GM06990 (cell line): ENCODE measurements around the gene RPL15.

Experiments used
- DNase-seq: peaks from one replicate; pipeline ENCODE4 v3.0.0-alpha.2; 2011; ENCODE audit not compliant: insufficient read length; ENCODE audit errors: extremely low read depth
- H3K27me3 ChIP-seq: replicated peaks from 2 replicates; pipeline ENCODE4 v1.6.0; 2011; ENCODE audit warnings: low read length; ENCODE audit not compliant: control insufficient read depth, insufficient read depth
- H3K36me3 ChIP-seq: 2 replicates; pipeline ENCODE4 v1.5.1; 2011; ENCODE audit warnings: low read length; ENCODE audit not compliant: control insufficient read depth, insufficient read depth
- H3K4me3 ChIP-seq: replicated peaks from 2 replicates; pipeline ENCODE4 v1.5.1; 2011; ENCODE audit warnings: low read depth, mild to moderate bottlenecking, control low read depth, low read length
- TF ChIP-seq, protein P1 (sequence below): IDR thresholded peaks from 2 replicates; pipeline ENCODE4 v1.5.1; 2011; ENCODE audit warnings: low read length, control low read depth, mild to moderate bottlenecking, inconsistent platforms; ENCODE audit not compliant: insufficient read depth, poor library complexity, severe bottlenecking

The RPL15 gene

DNA sequence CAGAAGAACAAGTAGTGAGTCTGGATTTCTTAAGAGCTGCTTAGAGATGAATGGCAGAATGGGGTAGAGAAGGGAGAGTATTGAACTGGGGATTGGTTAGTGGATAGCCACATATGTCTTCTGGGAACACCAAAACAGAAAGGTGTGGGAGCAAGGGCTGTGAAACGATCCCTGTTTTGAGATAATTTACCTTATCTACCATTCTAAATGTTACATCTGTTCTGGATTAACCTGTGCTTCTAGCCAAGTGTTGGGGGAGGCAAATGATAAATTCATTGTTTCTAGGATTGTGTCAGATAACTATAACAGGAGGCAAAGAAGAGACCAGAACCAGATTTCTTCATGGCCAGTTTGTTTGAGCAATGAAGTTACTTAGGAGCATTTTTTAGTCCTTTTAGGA lies 36.6 kb downstream of the RPL15 start:
- Histone ChIP-seq H3K4me3 (no peak overlapping the region), H3K27me3 (no peaks in the 10 kb centered on the region), H3K36me3 (no peaks in the 10 kb centered on the region)
- DNase-seq: no peak
- TF ChIP-seq, protein P1, sequence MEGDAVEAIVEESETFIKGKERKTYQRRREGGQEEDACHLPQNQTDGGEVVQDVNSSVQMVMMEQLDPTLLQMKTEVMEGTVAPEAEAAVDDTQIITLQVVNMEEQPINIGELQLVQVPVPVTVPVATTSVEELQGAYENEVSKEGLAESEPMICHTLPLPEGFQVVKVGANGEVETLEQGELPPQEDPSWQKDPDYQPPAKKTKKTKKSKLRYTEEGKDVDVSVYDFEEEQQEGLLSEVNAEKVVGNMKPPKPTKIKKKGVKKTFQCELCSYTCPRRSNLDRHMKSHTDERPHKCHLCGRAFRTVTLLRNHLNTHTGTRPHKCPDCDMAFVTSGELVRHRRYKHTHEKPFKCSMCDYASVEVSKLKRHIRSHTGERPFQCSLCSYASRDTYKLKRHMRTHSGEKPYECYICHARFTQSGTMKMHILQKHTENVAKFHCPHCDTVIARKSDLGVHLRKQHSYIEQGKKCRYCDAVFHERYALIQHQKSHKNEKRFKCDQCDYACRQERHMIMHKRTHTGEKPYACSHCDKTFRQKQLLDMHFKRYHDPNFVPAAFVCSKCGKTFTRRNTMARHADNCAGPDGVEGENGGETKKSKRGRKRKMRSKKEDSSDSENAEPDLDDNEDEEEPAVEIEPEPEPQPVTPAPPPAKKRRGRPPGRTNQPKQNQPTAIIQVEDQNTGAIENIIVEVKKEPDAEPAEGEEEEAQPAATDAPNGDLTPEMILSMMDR: no peak

DNA sequence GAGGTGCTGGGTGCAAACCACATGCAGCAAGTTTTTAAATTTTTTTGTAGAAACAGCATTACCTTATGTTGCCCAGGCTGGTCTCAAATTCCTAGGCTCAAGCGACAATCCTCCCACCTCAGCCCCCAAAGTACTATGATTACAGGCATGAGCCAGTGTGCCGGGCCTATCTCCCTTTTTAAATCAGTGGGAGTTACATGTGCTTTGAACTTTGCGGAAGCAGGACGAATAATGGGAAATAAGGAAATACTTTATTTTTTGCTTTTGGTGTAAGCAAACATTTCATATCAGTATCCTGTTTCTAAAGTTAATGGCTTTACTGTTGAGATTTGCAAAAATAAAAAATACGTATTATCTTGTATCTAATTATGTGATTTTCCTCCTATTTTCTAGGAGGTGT lies 37.2 kb downstream of the RPL15 start:
- no peaks in the 10 kb centered on the region for H3K27me3 ChIP-seq
- H3K4me3 ChIP-seq: no peak overlapping the region
- no peak for DNase-seq
- TF ChIP-seq, protein P1: no peak
- no peaks in the 10 kb centered on the region for H3K36me3 ChIP-seq

DNA sequence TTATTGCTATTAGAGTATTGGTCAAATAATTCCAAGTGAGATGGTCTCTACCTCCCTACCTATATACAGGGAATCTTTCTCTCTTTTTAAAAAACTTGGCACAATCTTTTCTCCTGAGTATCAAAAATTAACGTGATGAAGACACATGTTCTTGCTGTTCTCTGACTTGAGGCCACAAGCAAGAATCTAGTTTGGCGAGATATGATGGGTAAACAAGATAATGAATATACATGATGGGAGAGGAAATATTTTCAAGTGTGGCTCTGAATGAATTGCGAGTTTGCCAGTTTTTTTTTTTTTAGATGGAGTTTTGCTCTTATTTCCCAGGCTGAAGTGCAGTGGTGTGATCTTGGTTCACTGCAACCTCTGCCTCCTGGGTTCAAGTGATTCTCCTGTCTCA lies 39.8 kb downstream of the RPL15 start:
- no peaks in the 10 kb centered on the region for H3K27me3 ChIP-seq
- no peak for DNase-seq

DNA sequence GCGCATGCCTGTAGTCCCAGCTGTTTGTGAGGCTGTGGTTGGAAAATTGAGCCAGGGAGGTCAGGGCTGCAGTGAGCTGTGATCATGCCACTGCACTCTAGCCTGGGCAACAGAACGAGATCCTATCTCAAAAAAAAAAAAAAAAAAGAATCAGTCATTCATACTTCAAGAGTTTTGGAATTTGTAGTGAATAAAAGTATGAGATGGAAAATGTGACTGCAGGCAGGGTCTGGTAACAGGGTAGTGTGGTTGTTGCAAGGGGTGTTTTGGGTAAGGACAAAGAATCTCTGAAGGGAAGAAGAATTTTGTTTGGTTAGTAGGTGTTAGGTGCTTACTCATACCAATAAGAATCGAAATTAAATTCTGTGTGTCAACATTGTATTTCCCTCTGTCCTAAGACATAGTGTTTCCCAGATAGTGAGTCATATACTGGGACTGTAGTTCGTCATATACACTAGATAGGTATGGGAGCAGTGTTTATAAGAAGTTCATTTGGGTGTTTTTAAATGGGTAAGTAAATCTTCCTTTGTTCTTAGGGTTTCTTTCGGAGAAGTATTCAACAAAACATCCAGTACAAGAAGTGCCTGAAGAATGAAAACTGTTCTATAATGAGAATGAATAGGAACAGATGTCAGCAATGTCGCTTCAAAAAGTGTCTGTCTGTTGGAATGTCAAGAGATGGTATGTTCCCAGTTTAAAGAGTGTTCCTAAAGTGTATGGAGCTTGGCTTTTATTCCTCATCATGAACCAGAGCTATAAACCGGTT lies 42.4 kb downstream of the RPL15 start:
- Histone ChIP-seq H3K4me3 (no peak overlapping the region), H3K36me3 (no peaks in the 10 kb centered on the region), H3K27me3 (no peaks in the 10 kb centered on the region)
- TF ChIP-seq, protein P1: no peak
- no peak for DNase-seq

More for the DNA sequence above, 39.8 kb downstream of the RPL15 start:
- Histone ChIP-seq H3K36me3 (no peaks in the 10 kb centered on the region), H3K4me3 (no peak overlapping the region)
- TF ChIP-seq, protein P1: no peak

DNA sequence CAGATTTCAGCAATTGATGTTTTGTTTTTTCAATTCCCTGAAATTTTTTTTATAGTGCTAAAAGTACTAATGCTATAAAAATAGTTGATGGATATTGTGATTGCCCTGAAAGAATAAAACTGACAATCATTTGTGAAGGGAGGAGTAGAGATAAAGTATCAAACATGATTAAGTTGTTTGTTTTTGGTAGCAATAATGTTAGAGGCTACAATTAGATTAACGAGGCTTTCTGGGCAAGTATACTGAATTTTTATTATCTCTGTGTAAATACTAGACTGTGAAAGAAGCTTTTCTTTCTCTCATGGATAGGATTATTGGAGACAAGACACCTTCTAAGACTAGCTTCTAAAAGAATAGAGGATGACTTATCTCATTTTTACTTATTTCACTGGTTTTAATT lies 43.7 kb downstream of the RPL15 start:
- H3K4me3 ChIP-seq: no peak overlapping the region
- DNase-seq: no peak
- no peaks in the 10 kb centered on the region for H3K36me3 ChIP-seq
- no peaks in the 10 kb centered on the region for H3K27me3 ChIP-seq
- TF ChIP-seq, protein P1: no peak
